NCI-H69 (cell line): ENCODE results near the gene TMEM207.

Experiments used
- DNase-seq: peaks from one replicate; lab custom pipeline; 2025; lab: John Stamatoyannopoulos, UW

TMEM207 gene

GRCh38 chr3:190384309-190384756 lies 65.4 kb downstream of the TMEM207 start:
- DNase-seq, result peak; percentile 32

GRCh38 chr3:190382082-190382481 lies 67.6 kb downstream of the TMEM207 start:
- DNase-seq, result no peak

DNA sequence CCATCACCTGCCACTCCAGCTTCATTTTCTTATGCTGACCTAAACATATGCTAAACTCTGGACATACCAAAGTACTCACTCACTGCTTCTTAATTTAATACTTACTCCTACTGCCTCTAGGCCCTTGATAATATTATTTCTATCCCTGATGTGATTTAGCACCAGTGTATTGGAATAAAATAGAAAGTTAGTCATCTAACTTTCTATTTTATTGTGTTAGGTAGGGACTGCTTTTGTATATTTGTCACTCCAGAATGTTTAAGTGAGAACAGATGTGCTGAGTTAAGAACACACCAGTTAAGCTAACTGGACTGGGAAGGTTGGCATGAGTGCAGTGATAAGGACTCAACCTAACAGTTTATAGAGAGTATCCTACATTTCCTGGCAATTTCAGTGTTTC lies 68.3 kb downstream of the TMEM207 start:
- DNase-seq, result no peak

GRCh38 chr3:190380184-190380583 lies 69.5 kb downstream of the TMEM207 start:
- DNase-seq, result no peak
